HG03159 (cell line): ENCODE measurements around the gene C10orf67.
"Not testable (repeated sequence)": the region's sequence is repeated elsewhere in the genome, so short reads cannot be mapped to it uniquely, and the experiment has no call there.

Source experiments
- ATAC-seq: cut with Tn5 transposase; IDR thresholded peaks from one replicate; pipeline ENCODE4 v1.9.1; 2021; ENCODE audit warnings: mild to moderate bottlenecking, moderate library complexity; ENCODE audit not compliant: unreplicated experiment

The C10orf67 gene

GRCh38 chr10:23326544-23327307, 17.9 kb downstream of the C10orf67 start:
- no peak for ATAC-seq

DNA sequence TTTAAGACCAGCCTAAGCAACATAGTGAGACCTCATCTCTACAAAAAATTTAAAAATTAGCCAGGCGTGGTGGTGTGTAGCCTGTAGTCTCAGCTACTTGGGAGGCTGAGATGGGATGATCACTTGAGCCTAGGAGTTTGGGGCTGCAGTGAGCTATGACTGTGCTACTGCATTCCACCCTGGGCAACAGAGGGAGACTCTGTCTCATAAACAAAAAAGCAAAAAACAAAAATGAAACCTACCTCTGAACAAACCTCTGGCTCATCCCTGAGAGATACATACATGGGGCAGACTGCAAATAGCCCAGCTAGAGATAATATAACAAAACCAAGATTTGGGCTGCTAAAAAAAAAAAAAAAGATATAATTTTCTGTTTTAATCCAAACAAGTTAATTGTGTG, 19.5 kb downstream of the C10orf67 start:
- ATAC-seq: peak; percentile 84

GRCh38 chr10:23324351-23324750, 20.2 kb downstream of the C10orf67 start:
- ATAC-seq: no peak

- no peak for ATAC-seq
Observed at GRCh38 chr10:23322082-23322481, 22.5 kb downstream of the C10orf67 start.

DNA sequence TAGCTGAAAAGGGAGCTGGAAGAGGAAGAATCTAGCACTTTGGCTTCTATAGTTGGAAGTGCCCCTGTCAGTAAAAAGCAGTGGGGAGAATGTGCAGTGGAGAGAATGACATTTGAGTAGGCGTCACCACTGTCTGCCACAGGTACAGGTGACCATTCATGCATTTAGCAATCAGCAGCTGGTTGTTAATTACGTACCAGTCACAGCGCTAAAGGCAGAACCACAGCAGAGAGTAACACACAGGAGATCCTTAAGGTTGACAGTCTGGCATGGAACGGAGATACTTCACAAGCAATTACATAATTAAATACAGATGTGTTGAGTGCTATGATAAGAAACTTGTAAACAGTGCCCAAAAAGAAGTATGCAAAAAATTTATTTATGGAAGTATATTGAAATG, 24.8 kb downstream of the C10orf67 start:
- ATAC-seq: no peak

DNA sequence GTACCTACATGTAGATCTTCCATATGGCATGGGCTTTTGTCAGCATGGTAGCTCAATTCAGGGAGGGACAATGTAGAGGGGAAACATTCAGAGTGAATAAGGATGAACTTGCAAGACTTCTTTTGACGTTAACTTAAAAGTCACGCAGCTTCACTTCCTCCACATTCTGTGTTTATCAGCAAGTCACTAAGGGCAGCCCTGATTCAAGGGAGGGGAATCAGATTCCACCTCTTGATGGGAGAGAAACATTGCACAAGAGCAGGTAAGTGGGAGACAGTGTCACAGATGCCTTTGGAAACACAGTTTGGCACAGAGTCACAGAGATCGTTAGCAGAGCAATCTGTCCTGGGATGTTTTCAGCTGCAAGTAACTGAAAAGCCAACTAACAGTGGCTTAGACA, 26.2 kb downstream of the C10orf67 start:
- no peak for ATAC-seq

DNA sequence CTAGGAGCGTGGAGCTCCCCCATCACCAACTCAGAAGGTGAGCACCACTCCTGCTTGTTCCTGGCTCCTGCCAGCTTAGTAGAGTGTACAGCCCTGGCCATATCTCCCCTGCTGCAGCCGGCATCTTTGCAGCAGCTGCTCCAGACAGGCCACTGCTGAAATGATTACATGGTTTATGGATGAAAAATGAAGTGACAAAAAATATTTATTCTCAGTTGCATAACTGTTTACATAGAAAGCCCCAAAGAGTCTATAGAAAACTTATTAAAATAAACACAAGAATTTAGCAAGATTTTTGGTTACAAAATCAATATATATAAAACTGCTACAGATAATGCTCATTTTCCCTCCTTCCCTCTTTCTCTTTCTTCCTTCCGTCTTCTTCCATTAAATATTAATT, 27.2 kb downstream of the C10orf67 start:
- no peak for ATAC-seq

DNA sequence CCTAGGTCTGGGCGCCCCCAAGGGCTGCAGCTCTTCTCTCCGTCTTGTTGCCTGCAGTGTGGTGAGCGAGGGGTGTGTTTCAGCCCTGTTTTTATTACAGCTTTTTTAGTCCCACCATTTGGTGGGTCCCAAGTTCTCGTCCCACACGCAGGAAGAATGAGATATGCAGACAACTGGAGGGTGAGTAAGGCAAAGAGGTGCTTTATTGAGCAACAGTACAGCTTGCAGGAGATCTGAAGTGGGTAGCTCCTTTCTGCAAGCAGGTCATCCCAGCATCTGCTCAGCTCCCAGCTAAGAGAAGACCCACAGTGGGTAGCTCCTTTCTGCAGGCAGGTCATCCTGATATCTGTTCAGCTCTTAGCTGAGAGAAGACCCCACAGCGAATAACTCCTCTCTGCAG, 28.2 kb downstream of the C10orf67 start:
- ATAC-seq: no peak

- no peak for ATAC-seq
Observed at GRCh38 chr10:23315966-23316365, 28.6 kb downstream of the C10orf67 start.

- ATAC-seq: no peak
Observed at GRCh38 chr10:23314835-23315239, 29.8 kb downstream of the C10orf67 start.

DNA sequence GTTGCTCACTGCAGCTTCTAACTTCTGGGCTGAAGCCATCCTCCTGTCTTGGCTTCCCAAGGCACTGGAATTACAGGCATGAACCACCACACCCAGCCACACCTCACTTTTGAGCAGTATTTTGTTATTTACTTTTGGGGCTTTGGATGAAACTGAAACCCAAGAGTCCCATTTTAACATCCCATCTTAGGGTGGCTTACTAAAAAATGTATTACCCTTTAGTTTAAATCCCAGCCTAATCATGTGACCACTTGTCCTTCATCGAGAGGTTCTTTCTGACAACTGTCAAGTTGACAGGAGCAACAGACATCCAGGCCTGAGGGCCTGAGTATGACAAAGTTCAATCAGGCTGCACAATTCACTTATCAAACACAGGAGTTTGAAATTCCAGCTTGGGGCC, 33.6 kb downstream of the C10orf67 start:
- ATAC-seq: no peak

- ATAC-seq: no peak
Observed at GRCh38 chr10:23310404-23310803, 34.2 kb downstream of the C10orf67 start.

GRCh38 chr10:23299961-23300360, 44.6 kb downstream of the C10orf67 start:
- not testable (repeated sequence) for ATAC-seq

- no peak for ATAC-seq
Observed at GRCh38 chr10:23294638-23295247, 49.9 kb downstream of the C10orf67 start.

GRCh38 chr10:23293973-23294590, 50.5 kb downstream of the C10orf67 start:
- no peak for ATAC-seq

DNA sequence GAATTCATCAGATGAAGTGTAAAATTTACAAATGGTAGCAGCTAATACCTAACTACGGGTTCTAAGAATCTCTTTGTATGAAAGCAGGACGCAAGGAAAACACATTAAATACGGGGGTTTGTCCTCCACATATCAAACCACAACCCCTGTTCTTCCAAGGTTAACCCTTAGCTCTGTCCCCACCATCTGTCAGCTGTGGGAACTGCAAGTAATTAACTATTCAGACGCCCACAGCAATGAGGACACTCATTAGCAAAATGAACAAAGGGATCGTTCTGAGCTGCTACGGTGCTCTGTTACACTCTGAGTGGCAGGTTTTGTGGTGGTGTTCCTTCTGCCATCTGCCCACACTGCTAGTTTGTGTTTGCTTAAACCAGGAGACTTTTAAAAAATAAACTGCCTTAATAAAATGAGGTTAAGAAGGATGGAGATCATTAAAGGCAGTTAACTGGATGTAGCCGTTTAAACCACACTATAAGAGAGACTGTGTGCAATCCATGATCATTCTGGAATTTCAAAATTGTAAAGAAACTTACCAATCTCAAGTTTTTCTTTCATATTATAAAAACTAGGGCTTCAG, 51.4 kb downstream of the C10orf67 start:
- peak; percentile 98 for ATAC-seq

GRCh38 chr10:23291551-23292334, 52.9 kb downstream of the C10orf67 start:
- no peak for ATAC-seq

GRCh38 chr10:23284674-23285335, 59.8 kb downstream of the C10orf67 start:
- no peak for ATAC-seq

- no peak for ATAC-seq
Observed at GRCh38 chr10:23284155-23284554, 60.4 kb downstream of the C10orf67 start.

DNA sequence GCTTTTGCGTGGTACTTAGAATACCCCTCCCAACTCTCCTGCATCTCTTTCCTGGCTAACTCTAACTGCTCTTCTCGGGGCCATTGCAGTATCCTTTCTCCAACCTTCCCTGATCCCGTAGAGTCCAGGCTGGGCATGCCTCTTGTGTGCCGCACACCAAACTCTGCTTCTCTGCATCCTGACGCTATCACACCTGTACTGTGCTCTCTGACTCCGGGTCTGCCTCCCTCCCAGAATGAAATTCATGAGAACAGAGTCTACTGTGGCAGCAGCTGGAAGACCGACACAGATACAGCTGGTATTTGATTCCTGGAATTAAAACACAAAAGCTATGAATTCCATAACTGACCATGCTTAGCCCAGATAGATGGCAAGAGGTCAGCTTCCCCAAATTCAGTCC, 60.9 kb downstream of the C10orf67 start:
- no peak for ATAC-seq

- ATAC-seq: no peak
Observed at GRCh38 chr10:23281044-23281433, 63.6 kb downstream of the C10orf67 start.
